Activated naive CD4-positive, alpha-beta T cell (primary cell): ENCODE measurements around the gene MICAL3.
"Not testable (repeated sequence)": the region's sequence is repeated elsewhere in the genome, so short reads cannot be mapped to it uniquely, and the experiment has no call there.

Experiments used
- DNase-seq, 4 experiments: peaks; one replicate each; lab custom pipeline; 2025; lab: John Stamatoyannopoulos, UW

MICAL3 gene

DNA sequence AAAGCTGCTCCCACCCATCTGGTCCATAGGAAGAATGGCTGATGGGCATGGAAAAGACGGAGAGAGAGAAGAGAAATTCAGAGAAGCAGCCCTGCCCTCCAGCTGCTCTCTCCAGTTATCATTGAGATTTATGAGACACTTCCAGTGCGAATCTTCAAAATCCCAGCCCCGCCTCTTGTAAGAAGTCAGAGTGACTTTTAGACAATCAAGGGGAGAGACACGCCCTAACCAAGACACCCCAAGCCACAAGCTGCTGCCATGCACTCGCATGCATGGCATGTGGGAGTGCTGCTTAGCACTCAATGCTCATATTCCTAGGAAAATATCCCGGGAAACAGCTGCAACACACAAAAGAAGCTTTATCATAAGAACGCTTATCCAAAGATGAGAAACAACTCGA is 139.5 kb downstream of the MICAL3 start:
- DNase-seq: no peak

DNA sequence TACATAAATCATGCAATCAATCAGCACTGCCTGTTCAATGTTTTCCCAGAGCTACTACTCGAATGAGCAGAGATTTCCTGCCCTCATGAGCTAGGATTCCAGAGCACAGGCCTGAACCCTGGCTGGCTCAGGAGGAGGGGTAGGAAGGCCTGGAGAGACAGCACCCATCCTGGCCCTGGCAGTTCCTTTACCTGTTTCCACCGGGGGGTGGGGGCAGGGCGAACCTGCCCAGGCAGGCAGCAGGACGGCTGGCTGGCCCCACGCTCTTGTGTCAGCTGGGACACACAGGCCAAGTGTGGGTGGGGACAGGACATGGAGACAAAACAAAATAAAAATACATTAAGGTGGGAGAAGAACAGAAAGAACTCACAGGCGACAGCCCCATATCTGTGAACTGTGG is 140.3 kb downstream of the MICAL3 start:
- DNase-seq: no peak

DNA sequence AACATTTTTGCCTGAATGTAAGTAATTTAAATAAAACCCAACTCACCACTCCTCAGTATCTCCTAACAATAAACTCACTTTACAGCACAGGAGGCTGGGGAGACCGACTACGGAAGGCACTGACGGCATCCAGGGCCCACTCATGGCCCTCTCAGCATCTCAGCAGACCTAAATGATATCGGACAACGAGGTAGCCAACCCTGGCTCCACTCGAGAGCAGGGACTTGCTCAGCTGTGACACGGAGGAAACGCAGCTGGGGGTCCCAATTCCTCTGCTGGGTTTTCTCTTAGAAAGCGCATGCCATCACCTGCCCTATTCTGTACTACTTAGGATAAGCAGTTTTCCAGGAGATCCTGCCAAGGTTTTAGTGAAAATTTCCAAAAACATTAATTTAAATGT is 141.0 kb downstream of the MICAL3 start:
- no peak for DNase-seq

DNA sequence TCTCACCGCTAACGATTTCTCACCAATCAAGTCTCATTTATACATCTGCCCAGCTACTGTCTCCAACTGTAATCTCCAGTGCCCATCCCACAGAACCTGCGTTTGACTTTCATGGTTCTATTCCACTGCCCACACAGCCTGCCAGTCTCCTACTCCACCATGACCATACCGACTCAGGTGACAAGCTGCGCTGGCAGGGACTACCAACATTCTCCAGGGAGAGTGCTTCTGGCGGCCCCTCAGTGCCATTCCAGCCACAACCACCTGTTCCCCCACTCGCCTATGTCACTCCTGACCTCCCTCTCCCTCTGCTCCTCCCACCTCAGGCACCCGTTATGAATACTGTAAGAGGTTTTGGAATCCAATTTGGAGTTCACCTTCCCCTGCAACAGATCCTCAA is 141.6 kb downstream of the MICAL3 start:
- DNase-seq: no peak

DNA sequence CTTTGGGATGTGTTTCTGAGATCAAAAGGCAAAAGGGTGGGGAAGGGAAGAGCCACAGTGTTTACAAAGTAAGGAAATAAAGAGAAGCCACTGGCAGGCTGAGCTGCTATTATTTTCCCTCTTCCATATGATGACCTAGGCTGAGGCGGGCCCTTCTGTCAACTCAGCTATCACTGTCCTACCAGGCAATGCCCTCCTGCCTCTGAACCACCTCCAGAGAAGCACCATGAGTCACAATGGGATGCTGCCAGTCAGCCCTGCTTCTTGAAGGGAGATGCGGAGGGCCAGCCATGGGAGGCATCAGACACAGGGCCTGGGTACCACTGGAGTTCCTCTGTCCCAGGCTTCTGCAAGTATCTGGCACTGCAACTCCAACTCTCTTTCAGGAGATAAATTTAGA is 142.2 kb downstream of the MICAL3 start:
- DNase-seq: no peak

DNA sequence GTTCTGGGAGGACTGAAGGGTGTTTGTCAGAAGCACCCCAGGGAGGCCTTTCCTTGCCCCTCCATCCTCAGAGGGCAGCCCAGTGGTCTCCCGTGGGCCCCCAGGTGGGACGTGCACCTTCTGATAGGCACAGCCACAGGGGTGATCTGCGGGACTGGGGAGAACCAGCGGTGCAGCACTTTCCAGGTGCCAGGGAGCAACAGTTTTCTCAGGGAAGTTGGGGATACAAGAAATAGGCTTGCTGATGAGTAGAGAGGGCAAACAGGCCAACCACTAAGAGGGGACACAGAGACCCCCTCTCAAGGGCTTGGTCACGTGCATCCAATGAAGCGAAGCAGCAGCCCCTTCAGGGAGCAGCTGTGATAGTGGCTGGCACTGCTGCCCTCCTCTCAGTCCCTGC is 143.0 kb downstream of the MICAL3 start:
- DNase-seq: no peak

DNA sequence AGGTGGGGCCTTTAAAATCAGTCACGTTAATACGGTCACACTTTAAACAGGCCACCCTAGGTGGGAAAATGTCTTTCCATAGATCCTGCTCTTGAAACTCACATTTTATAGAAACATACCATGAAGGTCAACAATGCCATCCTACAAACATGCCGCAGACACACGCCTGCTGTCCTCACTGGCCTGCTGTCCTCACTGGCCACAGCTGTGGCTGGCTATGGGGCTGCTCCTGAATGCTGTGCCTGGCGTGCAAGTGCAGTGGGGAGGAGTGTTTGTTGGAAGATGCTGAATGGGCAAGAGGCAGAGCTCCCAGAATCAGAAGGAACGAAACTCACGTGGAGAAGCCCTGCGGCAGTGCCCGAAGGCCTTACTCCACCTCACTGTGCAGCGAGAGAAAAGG is 143.9 kb downstream of the MICAL3 start:
- no peak for DNase-seq

DNA sequence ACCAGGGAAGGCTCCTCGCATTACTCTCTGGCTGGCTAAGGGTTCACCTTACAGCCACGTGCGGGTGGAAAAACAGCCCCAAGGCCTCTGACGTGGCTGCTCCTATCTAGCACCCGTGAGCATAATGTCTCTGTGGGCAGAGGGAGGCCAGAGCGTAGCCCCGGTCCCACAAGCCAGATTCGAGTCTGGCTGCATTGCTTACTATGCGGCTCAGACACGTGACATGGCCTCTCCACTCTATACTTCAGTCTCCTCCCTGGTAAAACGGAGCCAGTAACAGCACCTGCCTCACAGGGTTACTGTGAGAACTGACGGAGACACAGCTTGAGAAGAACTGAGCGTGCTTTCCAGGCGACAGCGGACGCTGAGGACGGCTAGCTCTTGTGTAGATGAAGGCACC is 144.3 kb downstream of the MICAL3 start:
- no peak for DNase-seq

DNA sequence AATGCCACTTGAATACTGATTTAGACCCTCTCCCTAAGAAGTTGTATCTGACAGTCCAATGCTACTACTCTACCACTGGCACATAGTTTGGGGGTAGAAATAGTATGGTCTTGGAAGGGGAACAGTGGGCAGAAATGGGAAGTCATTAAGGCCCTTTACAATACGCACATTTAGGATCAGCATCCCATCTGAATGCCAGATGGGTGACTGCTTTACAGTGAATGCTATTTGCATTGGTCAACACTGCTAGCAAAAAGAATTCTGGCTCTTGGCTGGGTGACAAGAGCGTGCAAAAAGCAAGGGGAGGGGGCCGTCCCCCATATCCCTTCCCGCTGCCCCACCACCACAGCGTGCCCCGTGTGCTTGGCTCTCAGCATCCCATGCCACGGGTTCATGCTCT is 145.4 kb downstream of the MICAL3 start:
- DNase-seq: no peak

DNA sequence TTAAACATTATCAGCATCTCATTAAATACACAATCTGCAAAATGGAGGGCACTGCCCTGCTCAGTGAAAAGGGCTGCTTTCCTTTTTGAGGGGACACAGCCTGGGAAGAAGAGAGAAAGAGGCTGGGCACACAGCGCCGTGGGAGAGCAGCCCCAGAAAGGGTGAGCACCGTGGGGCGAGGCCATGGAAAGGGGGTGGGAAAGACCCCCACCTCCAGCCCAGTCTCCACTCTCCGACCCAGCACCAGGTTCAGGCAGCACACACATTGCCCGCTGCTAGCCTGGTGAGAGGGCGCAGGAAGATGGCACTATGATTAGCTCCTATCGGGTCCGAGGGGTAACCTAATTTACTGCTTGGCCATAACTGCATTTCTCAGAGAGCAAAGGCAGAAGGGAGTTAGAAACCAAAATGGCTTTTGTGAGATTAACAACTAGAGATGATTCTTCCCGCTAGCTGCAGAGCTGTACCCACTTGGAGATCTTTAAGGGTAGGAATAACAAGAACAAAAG is 146.1 kb downstream of the MICAL3 start:
- DNase-seq: no peak

DNA sequence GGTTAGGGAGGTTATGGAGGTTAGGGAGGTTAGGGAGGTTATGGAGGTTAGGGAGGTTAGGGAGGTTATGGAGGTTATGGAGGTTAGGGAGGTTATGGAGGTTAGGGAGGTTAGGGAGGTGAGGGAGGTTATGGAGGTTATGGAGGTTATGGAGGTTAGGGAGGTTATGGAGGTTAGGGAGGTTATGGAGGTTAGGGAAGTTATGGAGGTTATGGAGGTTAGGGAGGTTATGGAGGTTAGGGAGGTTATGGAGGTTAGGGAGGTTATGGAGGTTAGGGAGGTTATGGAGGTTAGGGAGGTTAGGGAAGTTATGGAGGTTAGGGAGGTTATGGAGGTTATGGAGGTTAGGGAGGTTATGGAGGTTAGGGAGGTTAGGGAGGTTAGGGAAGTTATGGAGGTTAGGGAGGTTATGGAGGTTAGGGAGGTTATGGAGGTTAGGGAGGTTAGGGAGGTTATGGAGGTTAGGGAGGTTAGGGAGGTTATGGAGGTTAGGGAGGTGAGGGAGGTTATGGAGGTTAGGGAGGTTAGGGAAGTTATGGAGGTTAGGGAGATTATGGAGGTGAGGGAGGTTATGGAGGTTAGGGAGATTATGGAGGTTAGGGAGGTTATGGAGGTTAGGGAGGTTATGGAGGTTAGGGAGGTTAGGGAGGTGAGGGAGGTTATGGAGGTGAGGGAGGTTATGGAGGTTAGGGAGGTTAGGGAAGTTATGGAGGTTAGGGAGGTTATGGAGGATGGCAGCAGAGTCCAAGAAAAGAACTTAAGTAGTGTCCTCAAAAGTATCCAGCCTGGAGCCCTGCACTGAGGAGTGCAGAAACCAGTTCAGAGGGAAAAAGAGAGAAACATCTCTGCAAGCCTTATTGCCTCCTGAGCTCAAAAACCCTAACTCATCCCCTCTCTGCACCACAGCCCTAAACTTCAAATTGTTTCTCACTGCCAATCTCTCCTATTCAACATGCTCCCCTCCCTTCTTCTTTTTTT is 147.2 kb downstream of the MICAL3 start:
- not testable (repeated sequence) for DNase-seq

DNA sequence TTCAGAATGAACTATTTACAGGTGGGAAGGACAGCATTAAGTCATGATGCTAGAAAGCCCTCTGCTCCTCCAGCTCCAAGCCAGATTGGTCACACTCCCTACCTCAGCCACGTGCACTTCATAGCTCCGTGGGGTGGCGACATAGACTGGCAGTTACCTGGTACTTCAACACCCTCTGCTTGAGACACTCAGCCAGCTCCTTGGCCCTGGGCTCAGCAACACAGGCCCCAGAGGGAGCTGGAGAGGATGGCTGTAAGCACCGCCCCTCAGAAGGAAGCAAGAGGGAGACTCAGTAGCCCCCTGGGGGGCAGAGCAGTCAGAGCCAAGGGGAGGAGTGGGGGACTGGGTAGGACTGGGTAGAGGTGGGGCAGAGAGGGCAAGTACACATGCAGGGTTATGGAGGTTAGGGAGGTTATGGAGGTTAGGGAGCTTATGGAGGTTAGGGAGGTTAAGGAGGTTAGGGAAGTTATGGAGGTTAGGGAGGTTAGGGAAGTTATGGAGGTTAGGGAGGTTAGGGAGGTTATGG is 148.0 kb downstream of the MICAL3 start:
- no peak for DNase-seq

DNA sequence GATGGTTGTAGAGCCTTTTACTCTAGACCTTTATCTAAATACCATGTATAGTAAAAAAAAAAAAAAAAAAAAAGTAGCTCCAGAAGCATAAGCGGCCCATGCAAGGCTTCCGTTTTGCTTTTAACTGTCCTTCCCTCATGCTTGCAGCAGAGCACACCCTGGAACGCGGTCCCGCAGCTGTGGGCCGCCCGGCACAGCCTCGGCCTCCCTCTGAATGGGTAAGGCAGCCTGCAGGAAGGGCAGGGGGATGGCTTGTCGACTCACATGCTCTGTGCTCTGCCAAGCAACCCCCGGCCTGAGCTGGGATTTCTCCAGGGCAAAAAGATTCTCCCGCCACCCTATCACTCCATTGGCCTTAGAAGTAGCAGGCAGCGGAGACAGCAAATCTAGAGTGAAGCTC is 148.7 kb downstream of the MICAL3 start:
- no peak for DNase-seq

DNA sequence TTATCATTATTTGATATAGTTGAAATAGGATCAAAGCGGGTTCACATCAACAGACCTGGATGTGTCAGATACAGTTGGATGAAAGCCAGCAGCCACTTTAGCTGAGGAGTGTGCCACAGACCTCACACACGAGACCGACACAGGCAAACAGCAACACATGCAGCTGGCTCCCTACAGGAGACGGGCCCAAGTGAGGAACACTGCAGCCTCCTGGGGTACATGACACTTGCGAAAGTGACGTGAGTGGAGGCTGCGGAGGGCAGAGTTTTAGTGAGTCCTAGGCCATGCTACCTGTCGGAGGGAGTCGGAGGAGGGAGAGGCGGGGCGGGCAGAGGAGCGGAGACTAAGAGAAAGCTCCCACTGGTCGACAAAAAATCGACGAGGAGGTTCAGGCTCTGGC is 149.2 kb downstream of the MICAL3 start:
- DNase-seq: no peak

DNA sequence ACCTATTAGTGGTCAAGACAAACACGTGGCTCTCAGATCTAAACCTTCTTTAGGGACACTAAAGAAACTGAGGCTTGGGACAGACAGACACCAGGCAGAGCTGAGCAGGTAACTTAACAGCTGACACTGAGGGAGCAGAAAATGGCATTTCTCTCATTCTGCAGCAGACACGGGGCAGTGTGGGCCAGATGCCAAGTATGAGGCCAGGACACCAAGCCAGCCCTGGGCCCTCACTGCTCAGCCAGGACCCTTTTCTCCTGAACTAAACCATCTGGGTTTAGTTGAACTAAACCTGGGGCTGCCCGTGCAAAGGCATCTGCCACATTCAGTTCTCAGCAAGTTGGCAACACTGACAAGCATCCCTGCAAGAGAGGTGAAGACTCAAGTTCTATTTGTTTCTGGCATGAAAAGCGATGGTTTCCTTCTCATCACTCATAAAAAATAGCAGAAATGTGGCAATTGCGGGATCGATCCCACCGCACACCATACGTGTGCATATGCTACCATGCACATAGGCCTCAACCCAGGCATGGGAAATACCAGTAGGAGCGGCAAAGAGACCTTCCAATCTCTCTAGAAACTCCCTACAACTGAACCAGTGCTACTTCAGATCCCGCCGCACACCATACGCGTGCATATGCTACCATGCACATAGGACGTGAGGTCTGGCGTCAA is 150.0 kb downstream of the MICAL3 start:
- DNase-seq: no peak

DNA sequence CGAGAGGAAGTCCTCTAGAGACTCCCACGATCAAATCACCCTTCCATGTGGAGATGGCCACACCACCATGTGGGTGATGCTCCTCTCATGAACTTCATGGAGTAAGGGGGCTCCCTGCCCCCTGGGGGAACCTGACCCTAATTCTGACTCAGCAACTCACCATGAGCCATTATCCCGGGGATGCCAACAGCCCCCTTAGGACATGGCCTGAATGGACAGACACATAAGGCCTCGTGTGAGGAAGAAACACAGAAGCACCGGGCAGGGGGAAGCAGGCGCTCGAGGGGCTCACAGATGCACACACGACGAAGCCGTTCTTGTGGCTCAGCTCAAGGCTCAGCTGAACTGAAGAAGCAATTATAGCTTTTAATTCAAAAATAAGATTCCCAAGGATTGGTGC is 150.6 kb downstream of the MICAL3 start:
- no peak for DNase-seq

DNA sequence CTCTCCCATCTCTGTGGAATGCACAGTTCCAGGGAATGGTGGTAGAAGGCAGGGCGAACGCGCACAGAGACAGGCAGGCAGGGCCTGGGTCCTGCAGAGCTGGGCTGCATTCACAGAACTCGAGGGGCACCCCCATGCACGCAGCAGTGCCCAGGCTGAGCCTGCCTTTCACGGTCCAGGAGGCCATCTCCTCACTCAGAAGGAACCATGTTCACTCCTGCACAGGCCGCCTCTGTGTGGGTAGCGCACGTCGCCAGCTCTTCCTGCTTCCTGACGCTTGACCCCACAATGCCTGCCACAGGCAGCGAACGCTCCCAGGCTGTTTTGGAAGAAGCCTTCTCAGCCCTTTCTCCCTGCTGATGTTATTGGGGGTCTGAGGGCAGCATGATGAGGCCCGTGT is 151.2 kb downstream of the MICAL3 start:
- no peak for DNase-seq

DNA sequence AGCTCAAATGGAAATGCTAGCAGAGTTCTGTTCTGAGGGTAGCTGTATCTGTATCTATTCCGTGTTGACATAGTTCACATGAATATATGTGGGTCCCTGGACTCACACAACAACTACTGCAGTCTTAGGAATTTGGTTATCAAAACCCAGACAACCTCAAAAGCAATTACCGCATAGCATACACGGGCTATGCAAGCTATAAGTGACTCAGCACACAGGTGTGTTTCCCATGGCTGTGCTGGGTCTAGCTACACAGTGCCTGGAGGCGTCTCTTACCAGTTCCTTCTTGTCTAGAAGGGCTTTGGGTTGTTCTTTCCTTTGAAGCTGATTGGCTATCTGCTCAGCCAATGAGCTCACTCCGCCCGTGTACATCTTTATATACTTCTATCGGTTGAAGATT is 151.9 kb downstream of the MICAL3 start:
- DNase-seq: no peak

DNA sequence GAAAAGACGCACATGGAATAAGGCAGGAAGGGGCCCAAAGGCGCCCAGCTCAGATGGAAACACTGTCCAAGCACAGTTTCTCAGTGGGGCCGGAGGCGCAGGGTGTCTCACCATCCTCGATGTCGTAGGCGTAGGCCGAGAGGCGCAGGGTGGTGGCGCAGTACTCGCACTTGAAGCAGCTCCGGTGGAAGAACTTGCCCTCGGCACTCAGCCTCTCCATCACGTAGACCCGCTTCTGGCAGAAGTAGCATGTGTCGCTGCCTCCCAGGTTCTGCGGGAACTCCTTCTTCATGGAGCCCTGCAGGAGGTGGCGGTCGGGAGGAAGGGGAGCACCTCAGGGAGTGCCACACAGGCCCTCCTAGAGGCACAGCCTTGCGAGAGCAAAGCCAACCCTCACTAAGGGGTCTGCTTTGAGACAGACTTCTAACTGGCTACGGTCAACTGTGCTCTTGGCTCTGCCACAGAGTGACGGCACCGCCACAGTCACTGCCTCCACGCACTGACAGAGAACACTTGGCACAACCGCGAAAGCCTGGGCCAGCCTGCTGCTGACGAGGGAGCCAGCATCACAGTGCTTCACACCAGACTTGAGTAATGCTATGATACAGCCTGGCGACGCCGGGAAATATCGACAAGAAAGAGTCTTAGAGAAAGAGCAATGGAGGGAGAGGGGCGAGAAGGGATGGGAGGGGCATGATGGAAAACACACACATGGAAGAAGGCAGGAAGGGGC is 152.5 kb downstream of the MICAL3 start:
- DNase-seq: no peak

DNA sequence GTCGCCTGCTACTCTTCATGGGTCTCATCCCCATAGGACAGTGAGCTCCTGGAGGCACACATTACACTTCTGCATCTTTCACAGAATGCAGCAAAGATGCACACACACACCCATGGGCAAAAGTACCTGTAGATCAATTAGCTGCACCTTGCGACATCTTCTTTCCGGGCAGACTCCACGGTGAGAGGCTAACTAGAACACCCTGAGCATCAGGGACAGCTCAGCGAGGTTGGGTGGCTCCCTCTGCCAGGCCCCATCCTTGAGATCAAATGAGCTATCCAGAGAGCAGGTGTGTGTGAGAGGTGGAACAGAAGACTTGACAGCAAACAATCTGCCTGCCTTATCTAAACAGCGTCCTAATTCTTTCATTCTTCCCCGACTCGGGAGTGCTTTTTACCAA is 154.0 kb downstream of the MICAL3 start:
- DNase-seq: no peak

DNA sequence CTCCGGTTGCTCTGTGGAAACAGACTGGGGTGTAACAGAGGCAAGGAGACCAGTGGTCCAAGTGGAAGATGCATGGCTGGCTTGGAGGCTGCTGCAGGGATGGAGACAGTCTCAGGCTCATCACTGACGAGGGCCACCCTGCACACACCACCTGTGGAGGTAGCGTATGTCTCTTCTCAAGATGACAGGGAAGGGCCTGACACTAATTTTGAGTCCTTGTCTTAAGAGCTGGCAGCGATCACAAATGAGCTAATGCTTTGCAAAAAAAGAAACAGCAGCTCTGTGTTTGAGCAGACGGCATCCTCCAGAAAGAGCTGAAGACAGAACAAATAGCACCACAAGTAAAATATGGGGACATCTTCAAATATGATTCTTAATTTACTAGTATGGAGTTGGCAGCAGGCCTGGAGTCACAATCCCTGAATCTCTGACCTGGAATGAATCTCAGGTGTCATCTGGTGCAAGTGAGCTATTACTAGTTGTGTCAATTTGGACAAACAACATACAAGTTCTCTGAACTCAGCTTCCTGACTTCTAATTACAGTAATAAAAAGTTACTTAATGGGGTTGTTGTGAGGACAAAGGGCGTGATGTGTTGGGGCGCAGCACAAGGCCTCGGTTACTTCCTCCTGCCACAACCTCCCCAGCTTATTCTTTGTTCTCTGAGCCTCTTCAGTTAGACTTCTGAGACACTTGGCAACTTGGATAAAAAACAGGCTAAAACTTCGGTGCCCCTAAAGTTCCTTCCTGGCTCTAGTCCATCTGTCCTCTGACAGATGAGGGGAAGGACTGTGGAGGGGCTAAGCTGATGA is 154.9 kb downstream of the MICAL3 start:
- no peak for DNase-seq
